ENCODE measurements around the gene MITF. TPM values are rescaled to one million over a fixed set of nuclear protein-coding genes. Genes with fewer than 3 reads are reported as not detected.

The MITF gene
- total RNA-seq, 4 donors from 2014 or later, result 71.1 to 139 (median 109) TPM

- no peak for DNase-seq
- H3K4me3 ChIP-seq, result no peak overlapping the region
- intact Hi-C loops (cut with DNase I; ENCODE audit: low total_unique reads) (no loop called here), in situ Hi-C loops (cut with MboI; ENCODE audit: low sequenced_read_pairs in 4 of 4) (no loop called here)
- TF ChIP-seq, protein P1, sequence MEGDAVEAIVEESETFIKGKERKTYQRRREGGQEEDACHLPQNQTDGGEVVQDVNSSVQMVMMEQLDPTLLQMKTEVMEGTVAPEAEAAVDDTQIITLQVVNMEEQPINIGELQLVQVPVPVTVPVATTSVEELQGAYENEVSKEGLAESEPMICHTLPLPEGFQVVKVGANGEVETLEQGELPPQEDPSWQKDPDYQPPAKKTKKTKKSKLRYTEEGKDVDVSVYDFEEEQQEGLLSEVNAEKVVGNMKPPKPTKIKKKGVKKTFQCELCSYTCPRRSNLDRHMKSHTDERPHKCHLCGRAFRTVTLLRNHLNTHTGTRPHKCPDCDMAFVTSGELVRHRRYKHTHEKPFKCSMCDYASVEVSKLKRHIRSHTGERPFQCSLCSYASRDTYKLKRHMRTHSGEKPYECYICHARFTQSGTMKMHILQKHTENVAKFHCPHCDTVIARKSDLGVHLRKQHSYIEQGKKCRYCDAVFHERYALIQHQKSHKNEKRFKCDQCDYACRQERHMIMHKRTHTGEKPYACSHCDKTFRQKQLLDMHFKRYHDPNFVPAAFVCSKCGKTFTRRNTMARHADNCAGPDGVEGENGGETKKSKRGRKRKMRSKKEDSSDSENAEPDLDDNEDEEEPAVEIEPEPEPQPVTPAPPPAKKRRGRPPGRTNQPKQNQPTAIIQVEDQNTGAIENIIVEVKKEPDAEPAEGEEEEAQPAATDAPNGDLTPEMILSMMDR (IDR thresholded peaks at IDR 0.05 in 4 of 5, conservative IDR thresholded peaks at IDR 0.05 in 1 of 5), result no peak
- no peak for TF ChIP-seq POLR2A (IDR thresholded peaks at IDR 0.05)
- H3K27me3 ChIP-seq, result no peaks in the 10 kb centered on the region
- no peak overlapping the region for H3K27ac ChIP-seq
- no peak for ATAC-seq
- no peaks in the 10 kb centered on the region for H3K9me3 ChIP-seq
- peaks cover 26 to 40% of the 10 kb centered on the region in 2 donors for H3K4me1 ChIP-seq
- H3K36me3 ChIP-seq, result no peaks in the 10 kb centered on the region
These were observed 94.3 kb downstream of the MITF start for GRCh38 chr3:69833591-69833990.

GRCh38 chr3:69838217-69838616 lies 99.0 kb downstream of the MITF start:
- in situ Hi-C loops (cut with MboI; ENCODE audit: low sequenced_read_pairs in 4 of 4) (no loop called here), intact Hi-C loops (cut with DNase I; ENCODE audit: low total_unique reads) (no loop called here)
- ATAC-seq (no peak), DNase-seq (no peak)
- Histone ChIP-seq H3K36me3 (no peaks in the 10 kb centered on the region), H3K9me3 (no peaks in the 10 kb centered on the region), H3K27ac (no peak overlapping the region), H3K4me3 (no peak overlapping the region), H3K27me3 (no peaks in the 10 kb centered on the region), H3K4me1 (peaks cover 46 to 56% of the 10 kb centered on the region in 2 donors)
- TF ChIP-seq, protein P1 (IDR thresholded peaks at IDR 0.05 in 4 of 5, conservative IDR thresholded peaks at IDR 0.05 in 1 of 5), result no peak
- TF ChIP-seq POLR2A (IDR thresholded peaks at IDR 0.05), result no peak

GRCh38 chr3:69838696-69839515 lies 99.6 kb downstream of the MITF start:
- Histone ChIP-seq H3K9me3 (no peaks in the 10 kb centered on the region), H3K27me3 (no peaks in the 10 kb centered on the region), H3K27ac (no peak overlapping the region), H3K4me1 (peaks cover 46 to 56% of the 10 kb centered on the region in 2 donors), H3K36me3 (no peaks in the 10 kb centered on the region), H3K4me3 (no peak overlapping the region)
- DNase-seq (no peak), ATAC-seq (no peak)
- no peak for TF ChIP-seq POLR2A (IDR thresholded peaks at IDR 0.05)
- TF ChIP-seq, protein P1 (IDR thresholded peaks at IDR 0.05 in 4 of 5, conservative IDR thresholded peaks at IDR 0.05 in 1 of 5), result no peak
- in situ Hi-C loops (cut with MboI; ENCODE audit: low sequenced_read_pairs in 4 of 4) (no loop called here), intact Hi-C loops (cut with DNase I; ENCODE audit: low total_unique reads) (no loop called here)

DNA sequence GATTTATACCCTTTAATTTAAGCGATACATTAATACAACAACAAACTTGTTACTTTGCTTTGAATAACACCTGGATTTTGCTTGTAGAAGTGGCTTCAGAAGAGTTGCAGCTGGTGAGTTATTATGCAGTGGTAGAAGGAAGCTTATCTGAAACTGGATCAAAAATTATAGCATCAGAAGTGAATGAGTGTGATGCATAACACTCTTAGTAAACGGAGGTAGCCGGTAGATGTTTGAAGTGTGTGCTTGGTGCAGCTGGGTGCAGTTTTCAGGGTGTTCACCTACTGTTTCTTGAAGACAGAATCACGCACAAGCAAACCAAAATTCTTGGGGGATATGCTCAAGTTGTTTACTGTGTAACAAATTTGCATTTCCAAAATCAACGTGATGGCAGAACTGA lies 103.1 kb downstream of the MITF start:
- ATAC-seq (no peak), DNase-seq (no peak)
- H3K4me3 ChIP-seq, result no peak overlapping the region
- H3K9me3 ChIP-seq, result no peaks in the 10 kb centered on the region
- no peaks in the 10 kb centered on the region for H3K36me3 ChIP-seq
- TF ChIP-seq, protein P1 (IDR thresholded peaks at IDR 0.05 in 4 of 5, conservative IDR thresholded peaks at IDR 0.05 in 1 of 5), result no peak
- TF ChIP-seq POLR2A (IDR thresholded peaks at IDR 0.05), result no peak
- H3K4me1 ChIP-seq, result peaks cover 36 to 46% of the 10 kb centered on the region in 2 donors
- in situ Hi-C loops (cut with MboI; ENCODE audit: low sequenced_read_pairs in 4 of 4), result no loop called here
- no peak overlapping the region for H3K27ac ChIP-seq
- intact Hi-C loops (cut with DNase I; ENCODE audit: low total_unique reads), result no loop called here
- no peaks in the 10 kb centered on the region for H3K27me3 ChIP-seq

Measured in gastrocnemius medialis (tissue), 4 donors.